ENCODE results near the gene ZIC2.
"Not testable (repeated sequence)": the region's sequence is repeated elsewhere in the genome, so short reads cannot be mapped to it uniquely, and the experiment has no call there.

ZIC2 gene

GRCh38 chr13:99981735-99982035, at the start of gene ZIC2:
TSS of gene ZIC2 (plus strand) at chr13:99981784. CDS start at chr13:99982065, 281 bp downstream.
- no peak for DNase-seq

GRCh38 chr13:99932912-99933311, 48.7 kb upstream of the ZIC2 start:
- DNase-seq, result no peak

- DNase-seq, result no peak
Observed at GRCh38 chr13:99935772-99936171, 45.8 kb upstream of the ZIC2 start.

GRCh38 chr13:99938635-99939034, 42.9 kb upstream of the ZIC2 start:
- no peak for DNase-seq

GRCh38 chr13:99941086-99941485, 40.5 kb upstream of the ZIC2 start:
- DNase-seq, result no peak

GRCh38 chr13:99941911-99942310, 39.7 kb upstream of the ZIC2 start:
- DNase-seq, result no peak

GRCh38 chr13:99944102-99944501, 37.5 kb upstream of the ZIC2 start:
- DNase-seq, result no peak

GRCh38 chr13:99944606-99945005, 37.0 kb upstream of the ZIC2 start:
- DNase-seq, result no peak

- DNase-seq, result not testable (repeated sequence)
Observed at GRCh38 chr13:99945515-99945914, 36.1 kb upstream of the ZIC2 start.

- no peak for DNase-seq
Observed at GRCh38 chr13:99947666-99948065, 33.9 kb upstream of the ZIC2 start.

GRCh38 chr13:99948411-99948810, 33.2 kb upstream of the ZIC2 start:
- DNase-seq, result no peak

- DNase-seq, result no peak
Observed at GRCh38 chr13:99948907-99949678, 32.5 kb upstream of the ZIC2 start.

GRCh38 chr13:99949679-99950413, 31.7 kb upstream of the ZIC2 start:
- DNase-seq, result no peak

- not testable (repeated sequence) for DNase-seq
Observed at GRCh38 chr13:99951666-99952065, 29.9 kb upstream of the ZIC2 start.

- no peak for DNase-seq
Observed at GRCh38 chr13:99953138-99953755, 28.3 kb upstream of the ZIC2 start.

GRCh38 chr13:99955107-99955746, 26.4 kb upstream of the ZIC2 start:
- DNase-seq, result no peak

GRCh38 chr13:99955747-99956472, 25.7 kb upstream of the ZIC2 start:
- DNase-seq, result no peak

- no peak for DNase-seq
Observed at GRCh38 chr13:99956473-99957349, 24.9 kb upstream of the ZIC2 start.

- DNase-seq, result no peak
Observed at GRCh38 chr13:99958406-99959126, 23.0 kb upstream of the ZIC2 start.

- DNase-seq, result no peak
Observed at GRCh38 chr13:99959127-99959539, 22.5 kb upstream of the ZIC2 start.

All from CD4-positive, alpha-beta T cell treated with Interleukin-17A for 4 hours (primary cell).